H1 (cell line): ENCODE data around the gene SPRR2F. TPM values are rescaled to one million over a fixed set of nuclear protein-coding genes. Genes with fewer than 3 reads are reported as not detected.

Experiments used
- CTCF ChIA-PET: fragments of 300-600 bp; sonication (Branson Sonifier 250); formaldehyde crosslinking; loops from one replicate; lab custom pipeline; 2021; ENCODE audit not compliant: partially characterized antibody; lab: Charles Lee
- POLR2A ChIA-PET: fragments of 300-600 bp; sonication (Branson Sonifier 250); formaldehyde crosslinking; loops from one replicate; lab custom pipeline; 2021; ENCODE audit warnings: inconsistent platforms; ENCODE audit not compliant: partially characterized antibody; lab: Charles Lee
- DNase-seq, 2 experiments: peaks; one replicate each; pipeline versions ENCODE4 v3.0.0 to v3.0.0-alpha.2; 2010 to 2022; ENCODE audit warnings: low spot score in 2 of 2, low read depth in 1 of 2, mixed read lengths in 1 of 2
- FAIRE-seq: peaks from 2 replicates; lab custom pipeline; 2011; peaks lifted over from hg19 to GRCh38; lab: Jason Lieb, UNC
- H2AFZ ChIP-seq: 2 replicates; pipeline ENCODE4 v1.8.1; 2012; ENCODE audit warnings: low read length, inconsistent platforms
- H2AK5ac ChIP-seq: 2 replicates; pipeline ENCODE4 v1.6.1; 2013; ENCODE audit warnings: low read depth, low read length
- H2BK120ac ChIP-seq: replicated peaks from 2 replicates; pipeline ENCODE3; 2013; ENCODE audit warnings: low read depth, low read length, inconsistent platforms
- H2BK12ac ChIP-seq: 2 replicates; pipeline ENCODE4 v1.6.1; 2013; ENCODE audit warnings: low read depth, low read length
- H2BK15ac ChIP-seq: 2 replicates; pipeline ENCODE4 v1.6.1; 2013; ENCODE audit warnings: low read length
- H2BK20ac ChIP-seq: 2 replicates; pipeline ENCODE4 v1.6.1; 2013; ENCODE audit warnings: low read length
- H2BK5ac ChIP-seq: 2 replicates; pipeline ENCODE4 v1.6.1; 2013; ENCODE audit warnings: low read depth, low read length
- H3K14ac ChIP-seq: 2 replicates; pipeline ENCODE4 v1.6.1; 2013; ENCODE audit warnings: inconsistent platforms; ENCODE audit not compliant: insufficient read length
- H3K18ac ChIP-seq: 2 replicates; pipeline ENCODE4 v1.6.1; 2013; ENCODE audit warnings: low read length; ENCODE audit errors: extremely low read depth
- H3K23ac ChIP-seq: 2 replicates; pipeline ENCODE4 v1.6.1; 2013; ENCODE audit warnings: inconsistent platforms; ENCODE audit not compliant: insufficient read length
- H3K23me2 ChIP-seq: 2 replicates; pipeline ENCODE4 v1.6.1; 2013; ENCODE audit warnings: low read depth, low read length
- H3K27ac ChIP-seq: 2 replicates; pipeline ENCODE4 v1.6.1; 2011; ENCODE audit warnings: low read depth, low read length, inconsistent platforms
- H3K27me3 ChIP-seq, 4 experiments: replicated peaks in 1 of 4; 1 replicate in 1 of 4; 2 replicates in 3 of 4; pipeline versions ENCODE4 v1.6.1 to v1.8.1; 2011 to 2013; ENCODE audit warnings: low read length in 3 of 4, mild to moderate bottlenecking in 3 of 4, inconsistent platforms in 2 of 4, mixed read lengths in 2 of 4, moderate library complexity in 1 of 4; ENCODE audit not compliant: control insufficient read depth in 3 of 4, insufficient read depth in 3 of 4; ENCODE audit errors: extremely low read depth in 1 of 4
- H3K36me3 ChIP-seq, 4 experiments: 2 replicates each; pipeline versions ENCODE4 v1.6.1 to v1.8.1; 2011 to 2013; ENCODE audit warnings: mild to moderate bottlenecking in 4 of 4, low read length in 3 of 4, moderate library complexity in 2 of 4, control low read depth in 1 of 4, inconsistent platforms in 1 of 4; ENCODE audit not compliant: insufficient read depth in 4 of 4, control insufficient read depth in 2 of 4
- H3K4ac ChIP-seq: replicated peaks from 2 replicates; pipeline ENCODE3; 2013; ENCODE audit warnings: low read length, low read depth, mixed read lengths, inconsistent platforms; ENCODE audit not compliant: insufficient read length
- H3K4me1 ChIP-seq, 4 experiments: replicated peaks in 1 of 4; 1 replicate in 1 of 4; 2 replicates in 3 of 4; pipeline versions ENCODE4 v1.6.1 to v1.8.1; 2011 to 2013; ENCODE audit warnings: low read length in 3 of 4, inconsistent platforms in 2 of 4, mixed read lengths in 1 of 4; ENCODE audit not compliant: insufficient read depth in 4 of 4, control insufficient read depth in 3 of 4
- H3K4me2 ChIP-seq, 2 experiments: 2 replicates each; pipeline versions ENCODE4 v1.6.1 to v1.8.1; 2011 to 2013; ENCODE audit warnings: low read depth in 2 of 2, low read length in 2 of 2, control low read depth in 1 of 2, inconsistent platforms in 1 of 2, mild to moderate bottlenecking in 1 of 2; ENCODE audit not compliant: insufficient read depth in 1 of 2
- H3K4me3 ChIP-seq, 4 experiments: fragments of 200-600, 300-600 bp in 1 of 4; sonication (generic), shearing (Covaris generic), sonication (Bioruptor Twin) in 1 of 4; 2 replicates each; pipeline versions ENCODE4 v1.5.1 to v1.8.1; 2011 to 2016; ENCODE audit warnings: low read length in 4 of 4, low read depth in 3 of 4, control low read depth in 2 of 4, inconsistent platforms in 2 of 4, mild to moderate bottlenecking in 2 of 4, mixed read lengths in 1 of 4, moderate library complexity in 1 of 4; ENCODE audit not compliant: insufficient read depth in 2 of 4; ENCODE audit errors: extremely low read depth in 1 of 4
- H3K56ac ChIP-seq: replicated peaks from 2 replicates; pipeline ENCODE3; 2013; ENCODE audit warnings: low read depth, mild to moderate bottlenecking, mixed read lengths, low read length, inconsistent platforms; ENCODE audit not compliant: insufficient read length
- H3K79me1 ChIP-seq: 2 replicates; pipeline ENCODE4 v1.6.1; 2013; ENCODE audit warnings: low read depth, low read length, control low read depth
- H3K79me2 ChIP-seq, 2 experiments: 2 replicates each; pipeline versions ENCODE4 v1.6.1 to v1.8.1; 2012 to 2013; ENCODE audit warnings: low read length in 2 of 2, mild to moderate bottlenecking in 2 of 2, inconsistent platforms in 1 of 2; ENCODE audit not compliant: insufficient read depth in 2 of 2, control insufficient read depth in 1 of 2
- H3K9ac ChIP-seq, 4 experiments: replicated peaks in 1 of 4; 1 replicate in 1 of 4; 2 replicates in 3 of 4; pipeline versions ENCODE4 v1.6.1 to v1.8.1; 2011 to 2013; ENCODE audit warnings: low read depth in 3 of 4, low read length in 3 of 4, control low read depth in 2 of 4, mild to moderate bottlenecking in 2 of 4, moderate library complexity in 2 of 4, inconsistent platforms in 1 of 4; ENCODE audit errors: extremely low read depth in 1 of 4
- H3K9me3 ChIP-seq, 2 experiments: 2 replicates each; pipeline versions ENCODE4 v1.6.1 to v1.8.1; 2012 to 2013; ENCODE audit warnings: mild to moderate bottlenecking in 2 of 2, moderate library complexity in 2 of 2, control low read depth in 1 of 2, inconsistent platforms in 1 of 2, low read depth in 1 of 2, low read length in 1 of 2, mixed read lengths in 1 of 2; ENCODE audit not compliant: insufficient read depth in 2 of 2
- H4K20me1 ChIP-seq, 2 experiments: replicated peaks in 1 of 2; 2 replicates each; pipeline versions ENCODE3 to v1.8.1; 2011 to 2013; ENCODE audit warnings: inconsistent platforms in 2 of 2, low read length in 2 of 2, mild to moderate bottlenecking in 1 of 2; ENCODE audit not compliant: insufficient read depth in 2 of 2, control insufficient read depth in 1 of 2
- H4K5ac ChIP-seq: 2 replicates; pipeline ENCODE4 v1.6.1; 2013; ENCODE audit warnings: low read length, low read depth, mixed read lengths, inconsistent platforms; ENCODE audit not compliant: insufficient read length
- H4K8ac ChIP-seq: 2 replicates; pipeline ENCODE4 v1.8.0; 2013; ENCODE audit warnings: mild to moderate bottlenecking, moderate library complexity, low read length, inconsistent platforms; ENCODE audit not compliant: insufficient read depth; ENCODE audit errors: extremely low read depth
- H4K91ac ChIP-seq: replicated peaks from 2 replicates; pipeline ENCODE3; 2013; ENCODE audit warnings: low read length, mixed read lengths, inconsistent platforms; ENCODE audit not compliant: insufficient read length
- RAD21 ChIP-seq, 2 experiments: IDR thresholded peaks in 1 of 2; conservative IDR thresholded peaks in 1 of 2; 2 replicates each; pipeline ENCODE4 v1.6.1; 2011; ENCODE audit warnings: low read depth in 2 of 2, low read length in 2 of 2, improper control_type of control experiment in 1 of 2, inconsistent platforms in 1 of 2, mild to moderate bottlenecking in 1 of 2, moderate library complexity in 1 of 2
- RFX5 ChIP-seq: IDR thresholded peaks from 2 replicates; pipeline ENCODE4 v1.6.1; 2011; ENCODE audit warnings: low read depth, low read length, improper control_type of control experiment, borderline replicate concordance
- RNF2 ChIP-seq: fragments of 200-900, 300-1000 bp; sonication (generic); IDR thresholded peaks from 2 replicates; pipeline ENCODE4 v1.7.1; 2016; ENCODE audit warnings: borderline replicate concordance, low read depth, mild to moderate bottlenecking, antibody characterized with exemption, low read length; ENCODE audit not compliant: poor library complexity, severe bottlenecking; ENCODE audit errors: missing control alignments
- SIX5 ChIP-seq: IDR thresholded peaks from 2 replicates; pipeline ENCODE4 v1.6.1; 2011; ENCODE audit warnings: mild to moderate bottlenecking, low read depth, low read length
- SP1 ChIP-seq: IDR thresholded peaks from 2 replicates; pipeline ENCODE4 v1.6.1; 2011; ENCODE audit warnings: low read depth, low read length
- SP4 ChIP-seq: IDR thresholded peaks from 2 replicates; pipeline ENCODE4 v1.6.1; 2012; ENCODE audit warnings: low read length, inconsistent platforms
- SRF ChIP-seq: IDR thresholded peaks from 2 replicates; pipeline ENCODE4 v1.6.1; 2011; ENCODE audit warnings: mild to moderate bottlenecking, low read depth, low read length, moderate library complexity
- SUZ12 ChIP-seq: fragments of 200-600 bp; sonication (generic); IDR thresholded peaks from 2 replicates; pipeline ENCODE4 v1.6.1; 2012; ENCODE audit warnings: mild to moderate bottlenecking, inconsistent platforms, low read length, moderate library complexity, mixed read lengths
- WGBS, 2 experiments: shearing (Covaris generic) in 1 of 2; methylation state at CpG; one replicate each; pipeline versions ENCODE4 v1.1.6 to v1.1.7; 2013 to 2015; ENCODE audit warnings: low lambda C conversion rate in 2 of 2, mixed read lengths in 2 of 2, inconsistent platforms in 1 of 2, low coverage in 1 of 2, missing lambda C conversion rate in 1 of 2; ENCODE audit not compliant: insufficient replicate concordance in 2 of 2, insufficient coverage in 1 of 2, insufficient read length in 1 of 2; ENCODE audit errors: extremely low coverage in 1 of 2, missing lambda C conversion rate in 1 of 2; 5-methylcytosine and 5-hydroxymethylcytosine counted together
- polyA plus RNA-seq, 7 experiments: library from polyadenylated mRNA; depleted of rRNA in 3 of 7; stranded (reverse) in 5 of 7; unstranded in 2 of 7; fragments of >200 nt in 5 of 7; fragments of 200-250 nt in 2 of 7; gene quantifications; 1 replicate in 5 of 7; 2 replicates in 1 of 7; 4 replicates in 1 of 7; pipeline versions ENCODE4 v1.2.1 to v1.2.3, GENCODE V29; 2011 to 2013; ENCODE audit warnings: missing spikeins in 2 of 7, mixed read lengths in 2 of 7
- total RNA-seq: library from RNA; stranded (reverse); fragmentation: NEBNext Ultra II Directional; extraction: Animal tissue kit (Norgen Biotek cat#: 25700); gene quantifications from 2 replicates; pipeline ENCODE4 v1.2.1, GENCODE V29; 2021
- TF ChIP-seq, protein P1 (sequence below): IDR thresholded peaks from 2 replicates; pipeline ENCODE4 v1.6.1; 2011; ENCODE audit warnings: low read length, improper control_type of control experiment
- TF ChIP-seq, protein P2 (sequence below): IDR thresholded peaks from 2 replicates; pipeline ENCODE4 v1.6.1; 2012; ENCODE audit warnings: inconsistent platforms

The SPRR2F gene
- total and polyA plus RNA-seq, 2 of the 8 experiments (the other 6 are each of a cell fraction or from before 2014, with no cell fraction given), result 0.50 to 1.1 TPM

DNA sequence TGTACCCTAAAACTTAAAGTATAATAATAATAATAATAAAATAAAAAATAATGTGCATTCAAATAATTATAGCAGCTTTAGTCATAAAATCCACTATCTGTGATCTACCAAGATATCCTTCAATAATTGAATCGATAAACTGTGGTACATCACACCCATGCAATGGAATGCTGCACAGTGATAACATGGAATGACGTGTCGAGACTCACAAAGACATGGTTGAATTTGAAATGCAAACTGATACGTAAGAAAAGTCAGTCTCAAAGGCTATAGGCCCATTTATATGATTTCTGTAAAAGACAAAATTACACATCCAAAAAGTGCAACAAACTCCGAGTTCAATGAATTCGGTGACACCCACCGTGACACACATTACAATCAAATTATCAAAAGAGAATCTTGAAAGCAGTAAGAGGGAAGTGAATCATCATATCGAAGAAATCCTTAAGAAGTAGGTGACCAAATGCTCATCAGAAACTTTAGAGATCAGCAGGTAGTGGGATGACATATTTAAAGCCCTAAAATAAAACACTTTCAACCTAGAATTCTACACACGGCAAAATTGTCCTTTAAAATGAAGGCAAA is 13.8 kb downstream of the SPRR2F start:
- ChIA-PET CTCF (no interaction called here), POLR2A (no interaction called here)
- no peak overlapping the region for H3K18ac ChIP-seq
- no peak overlapping the region for H3K9ac ChIP-seq
- H4K5ac ChIP-seq, result no peak overlapping the region
- no peaks in the 10 kb centered on the region for H3K79me2 ChIP-seq
- H3K23me2 ChIP-seq, result no peaks in the 10 kb centered on the region
- H3K36me3 ChIP-seq, result no peaks in the 10 kb centered on the region
- H4K91ac ChIP-seq, result no peak overlapping the region
- no peak overlapping the region for H2BK20ac ChIP-seq
- H3K27ac ChIP-seq, result no peak overlapping the region
- H4K8ac ChIP-seq, result no peak overlapping the region
- 93% methylated on average over 9 of the region's 9 CpGs; no CpG with 5 or more reads in 1 of the 2 experiments for WGBS, 2 experiments
- no peaks in the 10 kb centered on the region for H3K79me1 ChIP-seq
- H2AK5ac ChIP-seq, result no peak overlapping the region
- FAIRE-seq, result no peak
- H3K56ac ChIP-seq, result no peak overlapping the region
- H3K14ac ChIP-seq, result no peak overlapping the region
- no peak overlapping the region for H3K4me3 ChIP-seq
- no peak overlapping the region for H2AFZ ChIP-seq
- H2BK15ac ChIP-seq, result no peak overlapping the region
- H2BK5ac ChIP-seq, result no peak overlapping the region
- H3K9me3 ChIP-seq, result no peaks in the 10 kb centered on the region
- H2BK12ac ChIP-seq, result no peak overlapping the region
- TF ChIP-seq SIX5, result no peak
- no peak for TF ChIP-seq RFX5
- TF ChIP-seq, protein P1, sequence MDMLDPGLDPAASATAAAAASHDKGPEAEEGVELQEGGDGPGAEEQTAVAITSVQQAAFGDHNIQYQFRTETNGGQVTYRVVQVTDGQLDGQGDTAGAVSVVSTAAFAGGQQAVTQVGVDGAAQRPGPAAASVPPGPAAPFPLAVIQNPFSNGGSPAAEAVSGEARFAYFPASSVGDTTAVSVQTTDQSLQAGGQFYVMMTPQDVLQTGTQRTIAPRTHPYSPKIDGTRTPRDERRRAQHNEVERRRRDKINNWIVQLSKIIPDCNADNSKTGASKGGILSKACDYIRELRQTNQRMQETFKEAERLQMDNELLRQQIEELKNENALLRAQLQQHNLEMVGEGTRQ, result no peak
- no peak for TF ChIP-seq RNF2
- no peak for TF ChIP-seq SRF
- TF ChIP-seq, protein P2, sequence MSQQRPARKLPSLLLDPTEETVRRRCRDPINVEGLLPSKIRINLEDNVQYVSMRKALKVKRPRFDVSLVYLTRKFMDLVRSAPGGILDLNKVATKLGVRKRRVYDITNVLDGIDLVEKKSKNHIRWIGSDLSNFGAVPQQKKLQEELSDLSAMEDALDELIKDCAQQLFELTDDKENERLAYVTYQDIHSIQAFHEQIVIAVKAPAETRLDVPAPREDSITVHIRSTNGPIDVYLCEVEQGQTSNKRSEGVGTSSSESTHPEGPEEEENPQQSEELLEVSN, result no peak
- no peak for TF ChIP-seq SP1
- no peak for TF ChIP-seq SP4
- no peak for TF ChIP-seq RAD21 (IDR thresholded peaks at IDR 0.05 in 1 of 2, conservative IDR thresholded peaks at IDR 0.05 in 1 of 2; ENCODE audit: low read depth in 2 of 2, low read length in 2 of 2)
- no peak for TF ChIP-seq SUZ12
- H3K4ac ChIP-seq, result no peak overlapping the region
- H2BK120ac ChIP-seq, result no peak overlapping the region
- H3K23ac ChIP-seq, result no peak overlapping the region
- H3K27me3 ChIP-seq, result no peaks in the 10 kb centered on the region
- no peaks in the 10 kb centered on the region for H3K4me1 ChIP-seq
- no peak overlapping the region for H3K4me2 ChIP-seq
- no peak for DNase-seq
- H4K20me1 ChIP-seq, result no peaks in the 10 kb centered on the region
